HepG2 (cell line): ENCODE results near the gene CA10. TPM values are rescaled to one million over a fixed set of nuclear protein-coding genes. Genes with fewer than 3 reads are reported as not detected.

Experiments
- ATAC-seq: fragments of 200-7000 bp; cut with Tn5 transposase; 3 replicates; pipeline ENCODE4 v1.9.1; 2020; ENCODE audit warnings: mild to moderate bottlenecking, moderate library complexity
- BruUV-seq: library from RNA; stranded (reverse); fragments of 400-500 nt; replicated peaks from 2 replicates; lab custom pipeline; 2021; lab: Mats Ljungman, UMichigan
- CTCF ChIA-PET: fragments of 300-600 bp; formaldehyde crosslinking; extraction: SDS; loops from one replicate; lab custom pipeline; 2021; ENCODE audit warnings: low total read pairs, inconsistent platforms, low intra/inter-chr PET ratio; lab: Yijun Ruan, JAX
- POLR2A ChIA-PET: fragments of 350-600 bp; sonication (Branson Sonifier 250); formaldehyde crosslinking; loops from one replicate; lab custom pipeline; 2020; ENCODE audit warnings: antibody characterized with exemption, inconsistent platforms; lab: Yijun Ruan, JAX
- DNase-seq: peaks from one replicate; pipeline ENCODE4 v3.0.0-alpha.2; 2015; ENCODE audit warnings: low spot score
- FAIRE-seq: peaks from 3 replicates; lab custom pipeline; 2011; peaks lifted over from hg19 to GRCh38; lab: Jason Lieb, UNC
- H2AFZ ChIP-seq: one replicate; pipeline ENCODE4 v1.6.1; 2011; ENCODE audit warnings: low read length, inconsistent platforms
- H3K27ac ChIP-seq: fragments of 300-600 bp; 3 replicates; pipeline ENCODE4 v1.8.0; 2011; ENCODE audit warnings: mixed run types, mild to moderate bottlenecking, mixed read lengths, low read length, inconsistent platforms; ENCODE audit not compliant: insufficient read depth; ENCODE audit errors: extremely low read length
- H3K27me3 ChIP-seq, 2 experiments: fragments of 200-600 bp in 1 of 2; 2 replicates in 1 of 2; 3 replicates in 1 of 2; pipeline versions ENCODE4 v1.6.0 to v1.8.0; 2011; ENCODE audit warnings: low read length in 2 of 2, mild to moderate bottlenecking in 2 of 2, moderate library complexity in 2 of 2, inconsistent platforms in 1 of 2; ENCODE audit not compliant: insufficient read depth in 2 of 2, control insufficient read depth in 1 of 2
- H3K36me3 ChIP-seq, 2 experiments: fragments of 200-600 bp in 1 of 2; replicated peaks in 1 of 2; 2 replicates in 1 of 2; 3 replicates in 1 of 2; pipeline versions ENCODE4 v1.5.1 to v1.8.0; 2011; ENCODE audit warnings: low read length in 2 of 2, inconsistent platforms in 1 of 2; ENCODE audit not compliant: insufficient read depth in 2 of 2, control insufficient read depth in 1 of 2
- H3K4me1 ChIP-seq: 2 replicates; pipeline ENCODE4 v1.5.1; 2012; ENCODE audit warnings: low read length, inconsistent platforms; ENCODE audit not compliant: insufficient read depth
- H3K4me2 ChIP-seq: 2 replicates; pipeline ENCODE4 v1.6.0; 2011; ENCODE audit warnings: low read depth, low read length, inconsistent platforms
- H3K4me3 ChIP-seq, 3 experiments: fragments of 200-600 bp in 1 of 3; sonication (generic), shearing (Covaris generic) in 1 of 3; replicated peaks in 1 of 3; 2 replicates each; pipeline ENCODE4 v1.5.1; 2011 to 2016; ENCODE audit warnings: low read length in 3 of 3, inconsistent platforms in 2 of 3, low read depth in 2 of 3, mild to moderate bottlenecking in 2 of 3, control low read depth in 1 of 3, mixed read lengths in 1 of 3; ENCODE audit not compliant: insufficient read depth in 1 of 3
- H3K79me2 ChIP-seq: one replicate; pipeline ENCODE4 v1.6.1; 2011; ENCODE audit warnings: low read length, inconsistent platforms; ENCODE audit not compliant: insufficient read depth
- H3K9ac ChIP-seq: 2 replicates; pipeline ENCODE4 v1.6.0; 2011; ENCODE audit warnings: mild to moderate bottlenecking, low read depth, low read length, inconsistent platforms; ENCODE audit not compliant: insufficient read depth
- H3K9me3 ChIP-seq: 2 replicates; pipeline ENCODE4 v1.5.1; 2012; ENCODE audit warnings: mild to moderate bottlenecking, low read length
- H4K20me1 ChIP-seq: 2 replicates; pipeline ENCODE4 v1.6.0; 2011; ENCODE audit warnings: inconsistent platforms, mild to moderate bottlenecking, low read length, moderate library complexity; ENCODE audit not compliant: insufficient read depth
- ARNT2 ChIP-seq: sonication (generic); formaldehyde crosslinking; IDR thresholded peaks from 2 replicates; pipeline ENCODE4 v1.8.0; 2022; ENCODE audit warnings: mild to moderate bottlenecking, low read depth, missing genetic modification reagents, moderate library complexity
- NRL ChIP-seq: sonication (generic); formaldehyde crosslinking; IDR thresholded peaks from 2 replicates; pipeline ENCODE4 v1.5.0; 2020; ENCODE audit warnings: missing genetic modification reagents, mild to moderate bottlenecking, moderate library complexity, borderline replicate concordance
- PITX1 ChIP-seq: sonication (generic); formaldehyde crosslinking; IDR thresholded peaks from 2 replicates; pipeline ENCODE4 v1.5.1; 2020; ENCODE audit warnings: mild to moderate bottlenecking, missing genetic modification reagents
- ZNF160 ChIP-seq: sonication (generic); formaldehyde crosslinking; IDR thresholded peaks from 2 replicates; pipeline ENCODE4 v1.8.0; 2022; ENCODE audit warnings: mild to moderate bottlenecking, inconsistent platforms, missing genetic modification reagents
- ZNF713 ChIP-seq: sonication (generic); formaldehyde crosslinking; IDR thresholded peaks from 2 replicates; pipeline ENCODE4 v1.4.0; 2020; ENCODE audit warnings: mild to moderate bottlenecking, missing genetic modification reagents
- ZNF737 ChIP-seq: sonication (generic); formaldehyde crosslinking; IDR thresholded peaks from 2 replicates; pipeline ENCODE4 v1.5.0; 2020; ENCODE audit warnings: missing genetic modification reagents, mild to moderate bottlenecking, borderline replicate concordance
- WGBS: methylation state at CpG from one replicate; pipeline ENCODE4 v1.1.6; 2017; ENCODE audit warnings: low lambda C conversion rate; 5-methylcytosine and 5-hydroxymethylcytosine counted together
- in situ Hi-C: cut with HindIII; loops from 2 replicates; pipeline ENCODE4 v1.10.0; 2017; ENCODE audit warnings: low pct_unique_long_range_greater_than_20kb; ENCODE audit not compliant: extremely low pct_ligation_motif_present
- intact Hi-C: fragments of 100-400 bp; cut with micrococcal nuclease; formaldehyde crosslinking; loops from one replicate; pipeline ENCODE4 v1.10.0; 2022; ENCODE audit not compliant: unreplicated experiment
- polyA plus RNA-seq, 8 experiments: library from polyadenylated mRNA; depleted of rRNA in 3 of 8; stranded (reverse) in 7 of 8; unstranded in 1 of 8; fragments of >200 nt; fragmentation: Illumina TruSeq in 4 of 8; extraction: Trizol in 4 of 8; gene quantifications; 2 replicates each; pipeline versions ENCODE4 v1.2.1 to v1.2.3, GENCODE V29; 2011 to 2016; ENCODE audit warnings: low read depth in 4 of 8, missing spikeins in 1 of 8, mixed read lengths in 1 of 8; ENCODE audit not compliant: insufficient read depth in 1 of 8
- total RNA-seq, 5 experiments: library from RNA; depleted of rRNA; stranded (reverse); fragments of >200 nt; fragmentation: Illumina TruSeq; extraction: Trizol; gene quantifications; 2 replicates each; pipeline ENCODE4 v1.2.3, GENCODE V29; 2016; ENCODE audit warnings: low read depth in 1 of 5

The CA10 gene
- total and polyA plus RNA-seq, 2 of the 13 experiments (the other 11 are each of a cell fraction or from before 2014, with no cell fraction given): not detected

- no TSS peak for BruUV-seq
- DNase-seq (no peak), ATAC-seq (no peak), FAIRE-seq (no peak)
- no peaks in the 10 kb centered on the region for H4K20me1 ChIP-seq
- no peaks in the 10 kb centered on the region for H3K79me2 ChIP-seq
- no peaks in the 10 kb centered on the region for H3K36me3 ChIP-seq
- no peak overlapping the region for H2AFZ ChIP-seq
- H3K4me3 ChIP-seq: no peak overlapping the region
- ChIA-PET POLR2A (no interaction called here), CTCF (no interaction called here)
- no peak overlapping the region for H3K9ac ChIP-seq
- WGBS: 0% methylated on average over 2 of the region's 2 CpGs
- H3K4me1 ChIP-seq: no peaks in the 10 kb centered on the region
- H3K4me2 ChIP-seq: no peak overlapping the region
- no peak for TF ChIP-seq ZNF737 (CRISPR knock-in tag)
- no peak for TF ChIP-seq NRL (CRISPR knock-in tag)
- no peak for TF ChIP-seq ZNF713 (CRISPR knock-in tag)
- no peak overlapping the region for H3K27ac ChIP-seq
- no peaks in the 10 kb centered on the region for H3K27me3 ChIP-seq
- intact Hi-C loops: no loop called here
- no peaks in the 10 kb centered on the region for H3K9me3 ChIP-seq
- in situ Hi-C loops: no loop called here
Measured at GRCh38 chr17:51888816-51889215, 269.7 kb downstream of the CA10 start.

DNA sequence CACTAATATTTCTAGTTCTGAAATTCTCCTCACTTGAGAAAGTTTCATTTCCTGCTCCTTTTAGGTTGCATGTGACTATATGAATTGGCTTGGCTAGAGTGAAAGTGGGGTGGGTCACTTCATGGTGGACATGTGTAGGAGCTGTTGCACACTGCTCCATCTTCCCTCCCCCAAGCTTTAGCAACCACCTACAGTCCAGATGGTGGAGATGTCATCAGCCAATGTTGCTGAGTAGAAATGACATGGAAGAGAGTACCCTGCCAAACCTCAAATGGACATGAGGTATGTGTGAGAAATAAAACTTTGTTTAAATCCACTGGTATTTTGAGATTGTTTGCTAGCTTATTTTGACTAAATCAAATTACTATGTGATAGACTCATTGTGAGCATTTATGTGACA lies 281.5 kb downstream of the CA10 start:
- BruUV-seq: no TSS peak
- POLR2A ChIA-PET: no interaction called here
- no peaks in the 10 kb centered on the region for H3K27me3 ChIP-seq
- in situ Hi-C loops: no loop called here
- TF ChIP-seq ZNF160: no peak
- TF ChIP-seq PITX1 (CRISPR knock-in tag): no peak
- TF ChIP-seq ARNT2 (CRISPR knock-in tag): no peak
- H3K4me2 ChIP-seq: no peak overlapping the region
- H3K9me3 ChIP-seq: no peaks in the 10 kb centered on the region
- no peaks in the 10 kb centered on the region for H4K20me1 ChIP-seq
- H3K79me2 ChIP-seq: no peaks in the 10 kb centered on the region
- H3K4me3 ChIP-seq: no peak overlapping the region
- H3K4me1 ChIP-seq: no peaks in the 10 kb centered on the region
- no peak overlapping the region for H3K27ac ChIP-seq
- intact Hi-C loops: no loop called here
- no peak for FAIRE-seq
- no peak for ATAC-seq
- CTCF ChIA-PET: no interaction called here
- H3K9ac ChIP-seq: no peak overlapping the region
- no peaks in the 10 kb centered on the region for H3K36me3 ChIP-seq
- DNase-seq: no peak
- no peak overlapping the region for H2AFZ ChIP-seq
